ENCODE results near the gene FRMD3. TPM values are rescaled to one million over a fixed set of nuclear protein-coding genes. Genes with fewer than 3 reads are reported as not detected.

FRMD3 gene
- polyA plus RNA-seq, 1 donor: 20.9 TPM

- no peak for DNase-seq
These were observed 105.2 kb downstream of the FRMD3 start for GRCh38 chr9:83432877-83433550.

GRCh38 chr9:83432104-83432627 lies 106.0 kb downstream of the FRMD3 start:
- peak; percentile 18 for DNase-seq

GRCh38 chr9:83431101-83432060 lies 106.8 kb downstream of the FRMD3 start:
- no peak for DNase-seq

- no peak for DNase-seq
These were observed 107.5 kb downstream of the FRMD3 start for GRCh38 chr9:83430681-83431080.

- no peak for DNase-seq
These were observed 109.0 kb downstream of the FRMD3 start for GRCh38 chr9:83429229-83429628.

GRCh38 chr9:83425240-83425639 lies 113.0 kb downstream of the FRMD3 start:
- no peak for DNase-seq

- no peak for DNase-seq
These were observed 113.4 kb downstream of the FRMD3 start for GRCh38 chr9:83424831-83425230.

- no peak for DNase-seq
These were observed 114.1 kb downstream of the FRMD3 start for GRCh38 chr9:83423815-83424707.

GRCh38 chr9:83422527-83422926 lies 115.7 kb downstream of the FRMD3 start:
- no peak for DNase-seq

GRCh38 chr9:83420486-83420885 lies 117.7 kb downstream of the FRMD3 start:
- DNase-seq: no peak

GRCh38 chr9:83419961-83420360 lies 118.2 kb downstream of the FRMD3 start:
- DNase-seq: no peak

- DNase-seq: no peak
These were observed 119.9 kb downstream of the FRMD3 start for GRCh38 chr9:83418283-83418682.

- DNase-seq: no peak
These were observed 124.8 kb downstream of the FRMD3 start for GRCh38 chr9:83413367-83413766.

- no peak for DNase-seq
These were observed 127.5 kb downstream of the FRMD3 start for GRCh38 chr9:83410701-83411100.

- DNase-seq: no peak
These were observed 131.3 kb downstream of the FRMD3 start for GRCh38 chr9:83406921-83407320.

GRCh38 chr9:83405759-83406158 lies 132.4 kb downstream of the FRMD3 start:
- no peak for DNase-seq

GRCh38 chr9:83403527-83404238 lies 134.5 kb downstream of the FRMD3 start:
- DNase-seq: no peak

- no peak for DNase-seq
These were observed 136.8 kb downstream of the FRMD3 start for GRCh38 chr9:83401328-83401900.

GRCh38 chr9:83396813-83397212 lies 141.4 kb downstream of the FRMD3 start:
- DNase-seq: no peak

- no peak for DNase-seq
These were observed 141.9 kb downstream of the FRMD3 start for GRCh38 chr9:83396342-83396741.

GRCh38 chr9:83392228-83392627 lies 146.0 kb downstream of the FRMD3 start:
- no peak for DNase-seq

Data from left kidney (tissue), 2 donors.